BE2C (cell line): ENCODE results near the gene HRCT1.

Experiments used
- DNase-seq: peaks from one replicate; pipeline ENCODE4 v3.0.0-alpha.2; 2020
- H3K27me3 ChIP-seq: fragments of 250-450 bp; sonication (Bioruptor Pico); 2 replicates; pipeline ENCODE4 v1.5.1; 2020; ENCODE audit warnings: mild to moderate bottlenecking
- H3K36me3 ChIP-seq: fragments of 250-450 bp; sonication (Bioruptor Pico); 2 replicates; pipeline ENCODE4 v1.5.1; 2020; ENCODE audit warnings: mild to moderate bottlenecking
- H3K4me1 ChIP-seq: fragments of 250-450 bp; sonication (Bioruptor Pico); 2 replicates; pipeline ENCODE4 v1.5.1; 2020
- H3K4me3 ChIP-seq: 2 replicates; pipeline ENCODE4 v1.5.1; 2011; ENCODE audit warnings: low read depth, low read length
- H3K9me3 ChIP-seq: fragments of 250-450 bp; sonication (Bioruptor Pico); 2 replicates; pipeline ENCODE4 v1.5.1; 2020
- CTCF ChIP-seq: IDR thresholded peaks from 2 replicates; pipeline ENCODE4 v1.5.1; 2012; ENCODE audit warnings: mild to moderate bottlenecking, low read depth, low read length

Gene HRCT1

GRCh38 chr9:35935755-35936509 lies 29.9 kb downstream of the HRCT1 start:
- TF ChIP-seq CTCF = no peak
- Histone ChIP-seq H3K36me3 (no peaks in the 10 kb centered on the region), H3K27me3 (no peaks in the 10 kb centered on the region), H3K9me3 (no peaks in the 10 kb centered on the region), H3K4me1 (no peaks in the 10 kb centered on the region), H3K4me3 (no peak overlapping the region)
- no peak for DNase-seq

- no peak for DNase-seq
- no peaks in the 10 kb centered on the region for H3K4me1 ChIP-seq
- H3K27me3 ChIP-seq = no peaks in the 10 kb centered on the region
- no peaks in the 10 kb centered on the region for H3K9me3 ChIP-seq
- no peak overlapping the region for H3K4me3 ChIP-seq
- H3K36me3 ChIP-seq = no peaks in the 10 kb centered on the region
- TF ChIP-seq CTCF = no peak
Observed at GRCh38 chr9:35937227-35937626, 31.2 kb downstream of the HRCT1 start.

DNA sequence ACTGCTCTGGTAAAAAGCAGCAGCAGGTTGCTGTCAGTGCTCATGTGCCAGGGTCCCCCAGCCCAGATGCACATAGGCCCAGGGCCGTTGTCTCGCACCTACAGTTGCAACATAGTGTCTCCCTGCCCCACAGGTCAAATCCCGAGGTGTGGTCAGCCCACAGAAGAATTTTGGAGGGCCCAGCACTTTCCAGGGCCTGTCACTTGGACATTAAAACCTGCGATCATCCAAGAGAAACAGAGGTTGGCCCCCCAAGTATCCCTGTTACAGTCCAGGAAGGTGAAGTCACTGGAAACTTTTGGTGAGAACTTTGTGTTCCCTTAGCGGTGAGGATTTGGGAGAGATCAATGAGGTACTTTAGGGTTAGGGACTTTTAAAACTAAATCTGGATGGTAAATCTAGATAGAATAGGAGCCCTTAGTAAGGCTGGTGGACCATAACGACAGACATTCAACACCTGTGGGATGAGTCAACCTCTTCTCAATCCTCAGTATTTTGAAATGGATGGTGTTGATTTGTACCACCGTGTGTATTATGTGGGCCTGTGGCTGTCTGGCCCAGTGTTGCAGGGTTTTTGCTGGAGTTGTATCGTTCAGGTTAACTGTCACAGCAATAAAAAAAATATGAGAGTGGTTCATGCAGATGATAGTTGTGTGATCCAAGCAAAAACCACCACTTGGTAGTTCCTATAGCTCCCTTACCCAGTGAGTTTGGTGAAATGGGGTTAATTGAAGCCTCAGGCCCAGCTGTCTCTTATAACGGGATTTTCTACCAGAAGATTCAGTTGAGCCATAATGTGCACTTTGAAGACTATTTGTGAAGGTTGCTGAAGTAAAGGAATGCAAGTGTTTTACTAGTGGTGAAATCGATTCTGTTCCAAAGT lies 32.7 kb downstream of the HRCT1 start:
- no peaks in the 10 kb centered on the region for H3K36me3 ChIP-seq
- TF ChIP-seq CTCF = no peak
- H3K4me3 ChIP-seq = no peak overlapping the region
- H3K27me3 ChIP-seq = no peaks in the 10 kb centered on the region
- no peak for DNase-seq
- no peaks in the 10 kb centered on the region for H3K4me1 ChIP-seq
- H3K9me3 ChIP-seq = no peaks in the 10 kb centered on the region

DNA sequence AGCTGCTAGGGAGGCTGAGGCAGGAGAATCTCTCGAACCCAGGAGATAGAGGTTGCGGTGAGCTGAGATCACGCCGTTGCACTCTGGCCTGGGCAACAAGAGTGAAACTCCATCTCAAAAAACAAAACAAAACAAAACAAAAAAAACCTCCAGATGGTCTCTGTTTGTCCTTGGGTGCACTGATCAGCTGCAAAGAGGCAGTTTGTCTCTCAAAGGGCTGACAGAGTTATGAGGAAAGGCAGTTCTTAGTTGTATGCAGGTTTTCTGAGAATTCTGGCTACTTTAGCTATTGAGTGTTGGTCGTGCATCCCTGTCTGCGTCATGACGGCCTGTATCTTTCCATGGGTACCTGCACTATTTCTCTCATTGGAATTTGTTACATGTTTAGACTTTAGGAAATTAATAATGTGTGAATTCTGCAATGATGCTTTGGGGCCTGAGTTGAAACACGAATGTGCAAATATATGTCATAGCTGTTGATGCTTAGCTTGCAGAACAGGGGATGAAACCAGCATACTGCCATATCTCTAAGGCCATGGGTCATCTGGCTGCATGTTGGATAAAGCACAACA lies 33.8 kb downstream of the HRCT1 start:
- TF ChIP-seq CTCF = no peak
- no peaks in the 10 kb centered on the region for H3K27me3 ChIP-seq
- DNase-seq = no peak
- H3K4me3 ChIP-seq = no peak overlapping the region
- no peaks in the 10 kb centered on the region for H3K4me1 ChIP-seq
- H3K36me3 ChIP-seq = no peaks in the 10 kb centered on the region
- no peaks in the 10 kb centered on the region for H3K9me3 ChIP-seq

- Histone ChIP-seq H3K9me3 (no peaks in the 10 kb centered on the region), H3K4me1 (no peaks in the 10 kb centered on the region), H3K4me3 (no peak overlapping the region), H3K27me3 (no peaks in the 10 kb centered on the region), H3K36me3 (no peaks in the 10 kb centered on the region)
- TF ChIP-seq CTCF = no peak
- DNase-seq = no peak
Observed at GRCh38 chr9:35940458-35941407, 34.7 kb downstream of the HRCT1 start.
